RWPE2 (cell line): ENCODE data around the gene FSTL5.
A peak's percentile ranks its signal among the peaks of the same experiment; 100 is the strongest.

Source experiments
- ATAC-seq: fragments of 200-7000 bp; cut with Tn5 transposase; 3 replicates; pipeline ENCODE4 v1.9.1; 2021; ENCODE audit warnings: low read depth
- DNase-seq: peaks from one replicate; pipeline ENCODE4 v3.0.0-alpha.2; 2020; ENCODE audit warnings: low spot score
- H3K27ac ChIP-seq: fragments of 450-650 bp; 2 replicates; pipeline ENCODE4 v1.5.1; 2017; ENCODE audit warnings: mild to moderate bottlenecking; ENCODE audit not compliant: poor library complexity, severe bottlenecking
- H3K27me3 ChIP-seq: fragments of 250-450 bp; sonication (Bioruptor Pico); 2 replicates; pipeline ENCODE4 v1.5.1; 2021; ENCODE audit warnings: mild to moderate bottlenecking, moderate library complexity; ENCODE audit not compliant: insufficient read depth, poor library complexity, severe bottlenecking
- H3K36me3 ChIP-seq: fragments of 250-450 bp; sonication (Bioruptor Pico); 2 replicates; pipeline ENCODE4 v1.5.1; 2020; ENCODE audit warnings: low read depth, mild to moderate bottlenecking, moderate library complexity
- H3K4me1 ChIP-seq: fragments of 250-450 bp; sonication (Bioruptor Pico); 2 replicates; pipeline ENCODE4 v1.5.1; 2021; ENCODE audit warnings: mild to moderate bottlenecking, moderate library complexity; ENCODE audit not compliant: insufficient read depth, poor library complexity, severe bottlenecking
- H3K4me3 ChIP-seq: fragments of 250-450 bp; sonication (Bioruptor Pico); 2 replicates; pipeline ENCODE4 v1.5.1; 2021; ENCODE audit warnings: mild to moderate bottlenecking, moderate library complexity; ENCODE audit not compliant: severe bottlenecking
- H3K9me3 ChIP-seq: fragments of 250-450 bp; sonication (Bioruptor Pico); 2 replicates; pipeline ENCODE4 v1.5.1; 2021; ENCODE audit warnings: mild to moderate bottlenecking, moderate library complexity; ENCODE audit not compliant: severe bottlenecking
- CTCF ChIP-seq: fragments of 450-650 bp; IDR thresholded peaks from one replicate; pipeline ENCODE4 v1.5.1; 2017; ENCODE audit warnings: mild to moderate bottlenecking, moderate library complexity; ENCODE audit not compliant: poor library complexity, severe bottlenecking

The FSTL5 gene

GRCh38 chr4:161815841-161816240 lies 348.0 kb downstream of the FSTL5 start:
- Histone ChIP-seq H3K36me3 (no peaks in the 10 kb centered on the region), H3K9me3 (no peaks in the 10 kb centered on the region), H3K4me1 (no peaks in the 10 kb centered on the region), H3K27ac (no peak overlapping the region), H3K4me3 (no peak overlapping the region), H3K27me3 (no peaks in the 10 kb centered on the region)
- no peak for DNase-seq
- ATAC-seq, result no peak
- no peak for TF ChIP-seq CTCF

- Histone ChIP-seq H3K4me3 (no peak overlapping the region), H3K27me3 (no peaks in the 10 kb centered on the region), H3K4me1 (no peaks in the 10 kb centered on the region), H3K27ac (no peak overlapping the region), H3K36me3 (no peaks in the 10 kb centered on the region), H3K9me3 (no peaks in the 10 kb centered on the region)
- ATAC-seq (no peak), DNase-seq (no peak)
- TF ChIP-seq CTCF, result no peak
Measured at GRCh38 chr4:161813889-161814288, 349.9 kb downstream of the FSTL5 start.

GRCh38 chr4:161813389-161813788 lies 350.4 kb downstream of the FSTL5 start:
- Histone ChIP-seq H3K9me3 (no peaks in the 10 kb centered on the region), H3K27ac (no peak overlapping the region), H3K36me3 (no peaks in the 10 kb centered on the region), H3K4me3 (no peak overlapping the region), H3K4me1 (no peaks in the 10 kb centered on the region), H3K27me3 (no peaks in the 10 kb centered on the region)
- no peak for ATAC-seq
- TF ChIP-seq CTCF, result no peak
- DNase-seq, result no peak

GRCh38 chr4:161803171-161803570 lies 360.6 kb downstream of the FSTL5 start:
- no peak for ATAC-seq
- peaks cover 7% of the 10 kb centered on the region for H3K4me1 ChIP-seq
- no peak for DNase-seq
- H3K4me3 ChIP-seq, result no peak overlapping the region
- H3K36me3 ChIP-seq, result no peaks in the 10 kb centered on the region
- no peaks in the 10 kb centered on the region for H3K9me3 ChIP-seq
- no peaks in the 10 kb centered on the region for H3K27me3 ChIP-seq
- no peak for TF ChIP-seq CTCF
- H3K27ac ChIP-seq, result no peak overlapping the region

GRCh38 chr4:161799710-161800109 lies 364.1 kb downstream of the FSTL5 start:
- Histone ChIP-seq H3K36me3 (no peaks in the 10 kb centered on the region), H3K9me3 (no peaks in the 10 kb centered on the region), H3K27ac (no peak overlapping the region), H3K4me3 (no peak overlapping the region), H3K27me3 (no peaks in the 10 kb centered on the region), H3K4me1 (peaks cover 7% of the 10 kb centered on the region)
- TF ChIP-seq CTCF, result no peak
- ATAC-seq, result peak; percentile 88
- no peak for DNase-seq
